H9 (cell line): ENCODE results near the gene CFAP97D2. TPM values are rescaled to one million over a fixed set of nuclear protein-coding genes. Genes with fewer than 3 reads are reported as not detected.
"Not testable (repeated sequence)": the region's sequence is repeated elsewhere in the genome, so short reads cannot be mapped to it uniquely, and the experiment has no call there.

Experiments used
- DNase-seq: peaks from one replicate; pipeline ENCODE4 v3.0.0-alpha.2; 2017
- H2AFZ ChIP-seq: one replicate; pipeline ENCODE4 v1.6.1; 2013; ENCODE audit warnings: mild to moderate bottlenecking, low read length, control low read depth, moderate library complexity
- H2AK5ac ChIP-seq: 2 replicates; pipeline ENCODE4 v1.6.1; 2013; ENCODE audit warnings: low read length, control low read depth, mixed read lengths; ENCODE audit not compliant: insufficient read length
- H2BK120ac ChIP-seq: one replicate; pipeline ENCODE4 v1.6.1; 2013; ENCODE audit warnings: low read depth, mild to moderate bottlenecking, low read length, control low read depth, inconsistent platforms; ENCODE audit not compliant: poor library complexity, severe bottlenecking
- H2BK12ac ChIP-seq: 2 replicates; pipeline ENCODE4 v1.6.1; 2013; ENCODE audit warnings: low read length, control low read depth, mixed read lengths, low read depth; ENCODE audit not compliant: insufficient read length
- H2BK15ac ChIP-seq: 2 replicates; pipeline ENCODE4 v1.6.1; 2013; ENCODE audit warnings: low read depth, low read length, control low read depth
- H2BK20ac ChIP-seq: one replicate; pipeline ENCODE4 v1.6.1; 2013; ENCODE audit warnings: low read depth, mild to moderate bottlenecking, low read length, control low read depth, inconsistent platforms; ENCODE audit not compliant: poor library complexity, severe bottlenecking
- H2BK5ac ChIP-seq: 2 replicates; pipeline ENCODE4 v1.6.1; 2013; ENCODE audit warnings: low read length, control low read depth, mixed read lengths; ENCODE audit not compliant: insufficient read length
- H3K14ac ChIP-seq: 2 replicates; pipeline ENCODE4 v1.6.1; 2013; ENCODE audit warnings: low read length, control low read depth; ENCODE audit not compliant: insufficient read depth
- H3K18ac ChIP-seq: 2 replicates; pipeline ENCODE4 v1.6.1; 2013; ENCODE audit warnings: low read depth, mild to moderate bottlenecking, mixed read lengths, low read length, control low read depth; ENCODE audit not compliant: insufficient read length
- H3K23ac ChIP-seq: 2 replicates; pipeline ENCODE4 v1.6.1; 2013; ENCODE audit warnings: low read length, control low read depth, mixed read lengths, low read depth; ENCODE audit not compliant: insufficient read length
- H3K23me2 ChIP-seq: 2 replicates; pipeline ENCODE4 v1.6.1; 2013; ENCODE audit warnings: low read depth, mild to moderate bottlenecking, mixed read lengths, low read length, control low read depth; ENCODE audit not compliant: insufficient read length, poor library complexity, severe bottlenecking
- H3K27ac ChIP-seq: 2 replicates; pipeline ENCODE4 v1.5.1; 2013; ENCODE audit warnings: low read length, control low read depth, mixed read lengths, low read depth; ENCODE audit not compliant: insufficient read length
- H3K27me3 ChIP-seq: 2 replicates; pipeline ENCODE4 v1.6.1; 2013; ENCODE audit warnings: low read length, control low read depth, inconsistent platforms; ENCODE audit not compliant: insufficient read depth
- H3K4ac ChIP-seq: 2 replicates; pipeline ENCODE4 v1.6.1; 2013; ENCODE audit warnings: low read depth, mild to moderate bottlenecking, control low read depth, inconsistent platforms, low read length, moderate library complexity
- H3K4me1 ChIP-seq: 2 replicates; pipeline ENCODE4 v1.6.1; 2013; ENCODE audit warnings: low read length, control low read depth, inconsistent platforms; ENCODE audit not compliant: insufficient read depth
- H3K4me2 ChIP-seq: 2 replicates; pipeline ENCODE4 v1.6.1; 2013; ENCODE audit warnings: low read length, control low read depth, mixed read lengths; ENCODE audit not compliant: insufficient read length, insufficient read depth
- H3K56ac ChIP-seq: 2 replicates; pipeline ENCODE4 v1.6.1; 2013; ENCODE audit warnings: low read depth, mild to moderate bottlenecking, mixed read lengths, low read length, control low read depth; ENCODE audit not compliant: insufficient read length
- H3K79me1 ChIP-seq: 2 replicates; pipeline ENCODE4 v1.6.1; 2013; ENCODE audit warnings: low read depth, mild to moderate bottlenecking, moderate library complexity, low read length, control low read depth, inconsistent platforms; ENCODE audit not compliant: insufficient read depth, poor library complexity, severe bottlenecking
- H3K79me2 ChIP-seq: 2 replicates; pipeline ENCODE4 v1.6.1; 2013; ENCODE audit warnings: low read length, control low read depth, inconsistent platforms; ENCODE audit not compliant: insufficient read depth
- H3K9ac ChIP-seq: 2 replicates; pipeline ENCODE4 v1.6.1; 2013; ENCODE audit warnings: low read length, control low read depth, mixed read lengths; ENCODE audit not compliant: insufficient read length; ENCODE audit errors: extremely low read depth
- H3K9me3 ChIP-seq: one replicate; pipeline ENCODE4 v1.6.1; 2013; ENCODE audit warnings: low read depth, low read length, inconsistent platforms; ENCODE audit not compliant: control insufficient read depth
- H3T11ph ChIP-seq: one replicate; pipeline ENCODE4 v1.6.1; 2013; ENCODE audit warnings: mild to moderate bottlenecking, low read length, control low read depth, inconsistent platforms
- H4K20me1 ChIP-seq: one replicate; pipeline ENCODE4 v1.6.1; 2013; ENCODE audit not compliant: control insufficient read depth, insufficient read length, insufficient read depth
- H4K5ac ChIP-seq: 2 replicates; pipeline ENCODE4 v1.6.1; 2013; ENCODE audit warnings: low read depth, mild to moderate bottlenecking, mixed read lengths, low read length, control low read depth; ENCODE audit not compliant: insufficient read length
- H4K8ac ChIP-seq: replicated peaks from 2 replicates; pipeline ENCODE4 v1.6.1; 2013; ENCODE audit warnings: low read length, control low read depth, mixed read lengths, low read depth; ENCODE audit not compliant: insufficient read length
- H4K91ac ChIP-seq: 2 replicates; pipeline ENCODE4 v1.6.1; 2013; ENCODE audit warnings: low read depth, mild to moderate bottlenecking, moderate library complexity, mixed read lengths, low read length, control low read depth; ENCODE audit not compliant: insufficient read length
- H3K27ac Mint-ChIP-seq, 3 experiments: 2 replicates in 2 of 3; 3 replicates in 1 of 3; pipeline ENCODE4 v1.8.0; 2020 to 2021; ENCODE audit warnings: mixed read lengths in 3 of 3, mild to moderate bottlenecking in 1 of 3, moderate library complexity in 1 of 3
- H3K27me3 Mint-ChIP-seq: 2 replicates; pipeline ENCODE4 v1.8.0; 2021; ENCODE audit warnings: low read depth, mild to moderate bottlenecking, moderate library complexity, mixed read lengths
- H3K36me3 Mint-ChIP-seq, 3 experiments: 2 replicates in 2 of 3; 3 replicates in 1 of 3; pipeline ENCODE4 v1.8.0; 2020 to 2021; ENCODE audit warnings: low read depth in 3 of 3, mixed read lengths in 3 of 3; ENCODE audit not compliant: insufficient read depth in 1 of 3
- H3K4me1 Mint-ChIP-seq, 2 experiments: 2 replicates each; pipeline ENCODE4 v1.8.0; 2020; ENCODE audit warnings: mixed read lengths in 2 of 2
- H3K4me3 Mint-ChIP-seq, 2 experiments: 2 replicates in 1 of 2; 3 replicates in 1 of 2; pipeline ENCODE4 v1.8.0; 2020 to 2021; ENCODE audit warnings: mild to moderate bottlenecking in 2 of 2, mixed read lengths in 2 of 2, moderate library complexity in 1 of 2
- H3K9me3 Mint-ChIP-seq, 2 experiments: 2 replicates in 1 of 2; 3 replicates in 1 of 2; pipeline ENCODE4 v1.8.0; 2020; ENCODE audit warnings: mild to moderate bottlenecking in 2 of 2, mixed read lengths in 2 of 2, moderate library complexity in 1 of 2
- CTCF ChIP-seq: fragments of 200-600 bp; sonication (generic); conservative IDR thresholded peaks from 3 replicates; pipeline ENCODE4 v1.8.0; 2021; ENCODE audit warnings: antibody characterized with exemption, mild to moderate bottlenecking
- WGBS: extraction: QIAGEN DNeasy Blood & Tissue Kit; methylation state at CpG from one replicate; pipeline ENCODE4 v1.1.7; 2013; ENCODE audit warnings: missing lambda C conversion rate, low lambda C conversion rate, mixed read lengths; ENCODE audit not compliant: insufficient read length; ENCODE audit errors: extremely low coverage; 5-methylcytosine and 5-hydroxymethylcytosine counted together
- total RNA-seq: library from RNA; stranded (reverse); gene quantifications from 2 replicates; pipeline ENCODE4 v1.2.1, GENCODE V29; 2021

Gene CFAP97D2
- total RNA-seq, 1 experiment from 2014 or later, result not detected

DNA sequence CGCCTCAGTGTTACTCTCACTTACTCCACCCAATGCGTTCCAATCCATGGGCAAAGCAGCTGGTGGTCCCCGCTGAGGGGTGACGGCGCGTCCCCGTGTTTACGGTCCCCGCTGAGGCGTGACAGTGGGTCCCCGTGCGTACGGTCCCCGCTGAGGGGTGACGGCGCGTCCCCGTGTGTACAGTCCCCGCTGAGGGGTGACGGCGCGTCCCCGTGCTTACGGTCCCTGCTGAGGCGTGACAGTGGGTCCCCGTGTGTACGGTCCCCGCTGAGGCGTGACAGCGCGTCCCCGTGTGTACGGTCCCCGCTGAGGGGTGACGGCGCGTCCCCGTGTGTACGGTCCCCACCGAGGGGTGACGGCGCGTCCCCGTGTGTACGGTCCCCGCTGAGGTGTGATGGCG lies 19.5 kb downstream of the CFAP97D2 start:
- Histone ChIP-seq H4K5ac (no peak overlapping the region), H3K14ac (no peak overlapping the region), H3K9ac (no peak overlapping the region), H3K79me2 (no peaks in the 10 kb centered on the region), H3K23ac (no peak overlapping the region), H3K79me1 (no peaks in the 10 kb centered on the region), H3K27me3 (no peaks in the 10 kb centered on the region), H3K4me2 (no peak overlapping the region), H3K9me3 (no peaks in the 10 kb centered on the region), H2AK5ac (no peak overlapping the region), H4K20me1 (no peaks in the 10 kb centered on the region), H3K23me2 (no peaks in the 10 kb centered on the region), H3K56ac (no peak overlapping the region), H2AFZ (no peak overlapping the region), H3K4me1 (peaks cover 2% of the 10 kb centered on the region; the same call in 1 of the 2 replicates), H4K91ac (no peak overlapping the region), H3K18ac (no peak overlapping the region), H2BK20ac (no peak overlapping the region), H3T11ph (no peak overlapping the region), H2BK120ac (no peak overlapping the region), H3K4ac (no peak overlapping the region), H2BK15ac (no peak overlapping the region), H3K27ac (no peak overlapping the region), H4K8ac (no peak overlapping the region), H2BK12ac (no peak overlapping the region), H2BK5ac (no peak overlapping the region)
- H3K9me3 Mint-ChIP-seq, result peaks cover 0 to 3% of the 10 kb centered on the region in 2 experiments; a peak in 1 of 5 replicates
- WGBS, result no CpG with 5 or more reads among the region's 47 CpGs
- H3K36me3 Mint-ChIP-seq, result no peaks in the 10 kb centered on the region
- DNase-seq, result no peak
- no peak overlapping the region for H3K27ac Mint-ChIP-seq
- no peak overlapping the region for H3K4me3 Mint-ChIP-seq
- H3K4me1 Mint-ChIP-seq, result peaks cover 18% of the 10 kb centered on the region in 2 experiments
- no peak for TF ChIP-seq CTCF
- H3K27me3 Mint-ChIP-seq, result peaks cover 3% of the 10 kb centered on the region

GRCh38 chr13:114199526-114199925 lies 20.5 kb downstream of the CFAP97D2 start:
- H3K27me3 ChIP-seq, H3K27ac Mint-ChIP-seq, H3K9ac ChIP-seq, H3K18ac ChIP-seq, H3K4me3 Mint-ChIP-seq, H3K14ac ChIP-seq, H3K4ac ChIP-seq, H3K9me3 ChIP-seq, H3K36me3 Mint-ChIP-seq, H3K4me2 ChIP-seq, H3K23ac ChIP-seq, H2BK20ac ChIP-seq, H2BK12ac ChIP-seq, H2BK15ac ChIP-seq, H3K9me3 Mint-ChIP-seq, H3K27ac ChIP-seq, H3K23me2 ChIP-seq, H3K4me1 ChIP-seq, H4K8ac ChIP-seq, H2BK5ac ChIP-seq, DNase-seq, H4K91ac ChIP-seq, H3K27me3 Mint-ChIP-seq, H2AK5ac ChIP-seq, H3K79me1 ChIP-seq, H3T11ph ChIP-seq, H3K56ac ChIP-seq, H4K5ac ChIP-seq, H4K20me1 ChIP-seq, H2BK120ac ChIP-seq, H3K79me2 ChIP-seq, H2AFZ ChIP-seq: not testable (repeated sequence)
- no CpG with 5 or more reads among the region's 75 CpGs for WGBS
- H3K4me1 Mint-ChIP-seq, result peaks cover 18% of the 10 kb centered on the region in 2 experiments
